HG03103 (cell line): ENCODE measurements around the gene REPS2.

Source experiments
- ATAC-seq: cut with Tn5 transposase; IDR thresholded peaks from one replicate; pipeline ENCODE4 v1.9.1; 2021; ENCODE audit warnings: low read depth; ENCODE audit not compliant: unreplicated experiment

REPS2 gene

GRCh38 chrX:16946361-16946964 is at the start of gene REPS2:
Gene REPS2, plus strand, starts transcription at chrX:16946658. Its CDS starts 204 bp downstream, at chrX:16946862.
- ATAC-seq = peak; percentile 96

GRCh38 chrX:16897445-16897844 is 49.0 kb upstream of the REPS2 start:
- no peak for ATAC-seq

GRCh38 chrX:16903274-16904022 is 43.0 kb upstream of the REPS2 start:
- ATAC-seq = no peak

GRCh38 chrX:16910376-16910775 is 36.1 kb upstream of the REPS2 start:
- no peak for ATAC-seq

- ATAC-seq = no peak
Measured at GRCh38 chrX:16914058-16914457, 32.4 kb upstream of the REPS2 start.

GRCh38 chrX:16916561-16916960 is 29.9 kb upstream of the REPS2 start:
- no peak for ATAC-seq

GRCh38 chrX:16917120-16917519 is 29.3 kb upstream of the REPS2 start:
- no peak for ATAC-seq

- ATAC-seq = no peak
Measured at GRCh38 chrX:16918979-16919378, 27.5 kb upstream of the REPS2 start.

- ATAC-seq = no peak
Measured at GRCh38 chrX:16920075-16920474, 26.4 kb upstream of the REPS2 start.

GRCh38 chrX:16923157-16923556 is 23.3 kb upstream of the REPS2 start:
- no peak for ATAC-seq

GRCh38 chrX:16924631-16925480 is 21.6 kb upstream of the REPS2 start:
- no peak for ATAC-seq

- no peak for ATAC-seq
Measured at GRCh38 chrX:16930392-16930791, 16.1 kb upstream of the REPS2 start.

GRCh38 chrX:16931371-16931770 is 15.1 kb upstream of the REPS2 start:
- ATAC-seq = no peak

GRCh38 chrX:16931855-16932575 is 14.4 kb upstream of the REPS2 start:
- no peak for ATAC-seq

GRCh38 chrX:16934185-16934584 is 12.3 kb upstream of the REPS2 start:
- ATAC-seq = no peak

GRCh38 chrX:16946971-16947562 is 609 bp downstream of the REPS2 start:
- peak; percentile 18 for ATAC-seq

- no peak for ATAC-seq
Measured at GRCh38 chrX:16950423-16950822, 4.0 kb downstream of the REPS2 start.

GRCh38 chrX:16953606-16954211 is 7.3 kb downstream of the REPS2 start:
- no peak for ATAC-seq

- ATAC-seq = no peak
Measured at GRCh38 chrX:16957751-16958150, 11.3 kb downstream of the REPS2 start.

- no peak for ATAC-seq
Measured at GRCh38 chrX:16958356-16958755, 11.9 kb downstream of the REPS2 start.
